AG09309 (cell line): ENCODE data around the gene TWIST1.

Source experiments
- DNase-seq: peaks from one replicate; pipeline ENCODE4 v3.0.0-alpha.2; 2010; ENCODE audit warnings: low read depth
- H3K4me3 ChIP-seq: 2 replicates; pipeline ENCODE4 v1.5.1; 2011; ENCODE audit warnings: mild to moderate bottlenecking, low read depth, low read length, moderate library complexity; ENCODE audit not compliant: control insufficient read depth
- CTCF ChIP-seq: IDR thresholded peaks from 2 replicates; pipeline ENCODE4 v1.5.1; 2011; ENCODE audit warnings: mild to moderate bottlenecking, low read depth, low read length, inconsistent platforms; ENCODE audit not compliant: insufficient read depth, control insufficient read depth; ENCODE audit errors: missing control alignments

The TWIST1 gene

GRCh38 chr7:19095353-19095860 lies 22.0 kb downstream of the TWIST1 start:
- no peak overlapping the region for H3K4me3 ChIP-seq
- DNase-seq, result no peak
- no peak for TF ChIP-seq CTCF

- no peak for TF ChIP-seq CTCF
- no peak for DNase-seq
- no peak overlapping the region for H3K4me3 ChIP-seq
Observed at GRCh38 chr7:19094598-19095352, 22.7 kb downstream of the TWIST1 start.

- no peak overlapping the region for H3K4me3 ChIP-seq
- DNase-seq, result no peak
- TF ChIP-seq CTCF, result no peak
Observed at GRCh38 chr7:19094138-19094537, 23.3 kb downstream of the TWIST1 start.

- no peak for TF ChIP-seq CTCF
- no peak overlapping the region for H3K4me3 ChIP-seq
- no peak for DNase-seq
Observed at GRCh38 chr7:19091550-19092200, 25.8 kb downstream of the TWIST1 start.

- H3K4me3 ChIP-seq, result no peak overlapping the region
- no peak for TF ChIP-seq CTCF
- no peak for DNase-seq
Observed at GRCh38 chr7:19090526-19090925, 26.9 kb downstream of the TWIST1 start.

GRCh38 chr7:19089797-19090196 lies 27.6 kb downstream of the TWIST1 start:
- TF ChIP-seq CTCF, result no peak
- no peak overlapping the region for H3K4me3 ChIP-seq
- no peak for DNase-seq
